SU-DHL-6 (cell line): ENCODE results near the gene CADM1.

Source experiments
- H2AFZ ChIP-seq: fragments of 200-600 bp; sonication (generic); 2 replicates; pipeline ENCODE4 v1.6.1; 2014; ENCODE audit warnings: low read depth, mild to moderate bottlenecking, moderate library complexity, mixed read lengths, antibody characterized with exemption, low read length; ENCODE audit not compliant: severe bottlenecking
- H3F3A ChIP-seq: fragments of 200-600 bp; shearing (Covaris generic); 2 replicates; pipeline ENCODE4 v1.6.0; 2016; ENCODE audit warnings: antibody characterized with exemption, mild to moderate bottlenecking; ENCODE audit not compliant: insufficient read depth
- H3K27ac ChIP-seq: fragments of 200-600 bp; sonication (generic); 2 replicates; pipeline ENCODE4 v1.5.1; 2016; ENCODE audit warnings: low read depth, mild to moderate bottlenecking, low read length, moderate library complexity, mixed read lengths
- H3K27me3 ChIP-seq: fragments of 200-600 bp; sonication (generic), shearing (Covaris generic); 2 replicates; pipeline ENCODE4 v1.6.0; 2014; ENCODE audit warnings: mild to moderate bottlenecking, low read length
- H3K36me3 ChIP-seq: fragments of 200-600 bp; sonication (generic); 2 replicates; pipeline ENCODE4 v1.6.1; 2014; ENCODE audit warnings: mild to moderate bottlenecking, low read length, mixed read lengths
- H3K4me2 ChIP-seq: fragments of 300-600, 200-600 bp; shearing (Covaris generic), sonication (generic); 2 replicates; pipeline ENCODE4 v1.6.0; 2014; ENCODE audit warnings: low read length, low read depth, mild to moderate bottlenecking; ENCODE audit not compliant: poor library complexity, severe bottlenecking
- H3K4me3 ChIP-seq: fragments of 200-600 bp; sonication (generic); 2 replicates; pipeline ENCODE4 v1.5.1; 2014; ENCODE audit warnings: antibody characterized with exemption, low read length, mild to moderate bottlenecking, mixed read lengths; ENCODE audit not compliant: insufficient read depth, poor library complexity, severe bottlenecking
- H3K79me2 ChIP-seq: fragments of 200-600 bp; sonication (generic); 2 replicates; pipeline ENCODE4 v1.6.1; 2014; ENCODE audit warnings: mild to moderate bottlenecking, low read length, moderate library complexity; ENCODE audit not compliant: insufficient read depth
- H3K9ac ChIP-seq: fragments of 200-600 bp; sonication (generic); 2 replicates; pipeline ENCODE4 v1.7.0; 2014; ENCODE audit warnings: mild to moderate bottlenecking, low read length
- H3K9me2 ChIP-seq: fragments of 200-600 bp; sonication (generic); replicated peaks from 2 replicates; pipeline ENCODE4 v1.6.1; 2014; ENCODE audit warnings: low read length; ENCODE audit not compliant: insufficient read depth
- H3K9me3 ChIP-seq: fragments of 200-600 bp; sonication (generic); 2 replicates; pipeline ENCODE4 v1.6.1; 2014; ENCODE audit warnings: low read length, mixed read lengths; ENCODE audit not compliant: insufficient read depth
- H4K20me1 ChIP-seq: fragments of 200-600 bp; sonication (generic); 2 replicates; pipeline ENCODE4 v1.6.1; 2014; ENCODE audit warnings: low read depth, mild to moderate bottlenecking, antibody characterized with exemption, low read length, moderate library complexity, mixed read lengths
- CTCF ChIP-seq: fragments of 200-600 bp; sonication (generic); IDR thresholded peaks from one replicate; pipeline ENCODE4 v1.5.1; 2017; ENCODE audit warnings: antibody characterized with exemption, mild to moderate bottlenecking, low read length, moderate library complexity; ENCODE audit not compliant: insufficient read depth, poor library complexity, severe bottlenecking
- EZH2phosphoT487 ChIP-seq: fragments of 200-600 bp; sonication (generic), shearing (Covaris generic); conservative IDR thresholded peaks from 2 replicates; pipeline ENCODE4 v1.6.1; 2018; ENCODE audit warnings: mild to moderate bottlenecking, antibody characterized with exemption, low read length, moderate library complexity, mixed read lengths

CADM1 gene

GRCh38 chr11:115146425-115146824 lies 357.8 kb downstream of the CADM1 start:
- TF ChIP-seq EZH2phosphoT487: no peak
- no peak for TF ChIP-seq CTCF
- no peak overlapping the region for H3K27ac ChIP-seq

GRCh38 chr11:115145324-115145723 lies 358.9 kb downstream of the CADM1 start:
- no peaks in the 10 kb centered on the region for H3K9me3 ChIP-seq
- H3K27ac ChIP-seq: no peak overlapping the region
- no peak overlapping the region for H3K4me2 ChIP-seq
- no peaks in the 10 kb centered on the region for H3K9me2 ChIP-seq
- no peaks in the 10 kb centered on the region for H3F3A ChIP-seq
- H2AFZ ChIP-seq: no peak overlapping the region
- TF ChIP-seq CTCF: no peak
- no peak for TF ChIP-seq EZH2phosphoT487
- no peaks in the 10 kb centered on the region for H3K27me3 ChIP-seq
- H3K9ac ChIP-seq: no peak overlapping the region
- H3K4me3 ChIP-seq: no peak overlapping the region
- no peaks in the 10 kb centered on the region for H3K79me2 ChIP-seq
- no peaks in the 10 kb centered on the region for H4K20me1 ChIP-seq
- no peaks in the 10 kb centered on the region for H3K36me3 ChIP-seq

More at GRCh38 chr11:115146425-115146824, 357.8 kb downstream of the CADM1 start:
- Histone ChIP-seq H3K9me3 (no peaks in the 10 kb centered on the region), H3F3A (no peaks in the 10 kb centered on the region), H3K36me3 (no peaks in the 10 kb centered on the region), H2AFZ (no peak overlapping the region), H3K4me2 (no peak overlapping the region), H3K9ac (no peak overlapping the region), H3K9me2 (no peaks in the 10 kb centered on the region), H3K79me2 (no peaks in the 10 kb centered on the region), H4K20me1 (no peaks in the 10 kb centered on the region), H3K4me3 (no peak overlapping the region), H3K27me3 (no peaks in the 10 kb centered on the region)

- no peaks in the 10 kb centered on the region for H3F3A ChIP-seq
- no peak overlapping the region for H3K4me2 ChIP-seq
- no peak overlapping the region for H3K9ac ChIP-seq
- TF ChIP-seq CTCF: no peak
- TF ChIP-seq EZH2phosphoT487: no peak
- no peak overlapping the region for H3K4me3 ChIP-seq
- H4K20me1 ChIP-seq: no peaks in the 10 kb centered on the region
- H2AFZ ChIP-seq: no peak overlapping the region
- no peaks in the 10 kb centered on the region for H3K9me3 ChIP-seq
- no peaks in the 10 kb centered on the region for H3K36me3 ChIP-seq
- H3K9me2 ChIP-seq: no peaks in the 10 kb centered on the region
- no peaks in the 10 kb centered on the region for H3K79me2 ChIP-seq
- H3K27ac ChIP-seq: no peak overlapping the region
- H3K27me3 ChIP-seq: no peaks in the 10 kb centered on the region
Observed at GRCh38 chr11:115144914-115145313, 359.3 kb downstream of the CADM1 start.
